Erythroblast (primary cell): ENCODE data around the gene MISP3.
"Not testable (repeated sequence)": the region's sequence is repeated elsewhere in the genome, so short reads cannot be mapped to it uniquely, and the experiment has no call there.

Experiments used
- DNase-seq, 2 experiments: peaks; one replicate each; lab custom pipeline; 2025; lab: John Stamatoyannopoulos, UW
- GATA1 ChIP-seq: IDR thresholded peaks from 2 replicates; pipeline ENCODE4 v1.6.1; 2011; ENCODE audit warnings: low read depth, mild to moderate bottlenecking, control low read depth, low read length, moderate library complexity
- POLR2A ChIP-seq: IDR thresholded peaks from 2 replicates; pipeline ENCODE4 v1.6.1; 2011; ENCODE audit warnings: mild to moderate bottlenecking, low read length

The MISP3 gene

DNA sequence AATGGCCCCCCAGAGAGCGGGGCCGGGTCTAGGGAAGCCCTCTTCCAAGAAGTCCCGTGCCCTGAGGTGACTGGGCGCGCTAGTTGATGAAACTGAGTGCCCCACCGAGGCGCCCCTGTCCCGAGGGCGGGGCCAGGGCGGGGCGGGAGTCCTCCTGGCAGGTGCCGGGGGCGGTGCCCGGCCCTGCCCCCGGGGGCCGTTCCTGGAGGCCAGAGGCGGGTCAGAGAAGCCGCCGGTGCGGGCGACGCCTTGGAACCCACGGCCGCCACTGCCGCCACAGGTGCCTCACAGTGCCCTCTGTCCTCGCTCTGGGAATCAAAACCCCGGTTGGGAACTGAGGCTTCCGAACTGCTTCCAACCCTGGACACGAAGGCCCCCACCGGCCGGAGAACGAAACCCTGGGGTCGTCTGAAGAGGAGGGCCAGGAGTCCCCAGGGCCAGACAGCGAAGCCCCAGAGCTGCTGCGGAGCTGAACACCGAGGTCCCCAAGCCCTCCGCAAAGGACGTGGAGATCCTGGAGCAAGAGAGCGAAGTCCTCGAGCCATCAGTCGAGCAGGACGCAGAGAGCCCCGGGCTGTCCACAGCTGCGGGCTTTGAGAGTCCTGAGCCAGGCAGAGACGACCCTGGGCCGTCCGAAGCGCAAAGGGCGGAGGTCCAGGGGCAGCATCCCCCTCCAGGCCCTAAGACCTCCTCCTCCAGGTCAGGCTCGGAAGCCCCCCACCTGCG, at the start of gene MISP3:
MISP3 (plus strand) TSS at position 252 of the 726 bp plus-strand sequence. CDS start 524 bp downstream, outside the sequence.
- peak; percentile 67 to 73 for DNase-seq
- TF ChIP-seq GATA1 (no peak), POLR2A (no peak)

DNA sequence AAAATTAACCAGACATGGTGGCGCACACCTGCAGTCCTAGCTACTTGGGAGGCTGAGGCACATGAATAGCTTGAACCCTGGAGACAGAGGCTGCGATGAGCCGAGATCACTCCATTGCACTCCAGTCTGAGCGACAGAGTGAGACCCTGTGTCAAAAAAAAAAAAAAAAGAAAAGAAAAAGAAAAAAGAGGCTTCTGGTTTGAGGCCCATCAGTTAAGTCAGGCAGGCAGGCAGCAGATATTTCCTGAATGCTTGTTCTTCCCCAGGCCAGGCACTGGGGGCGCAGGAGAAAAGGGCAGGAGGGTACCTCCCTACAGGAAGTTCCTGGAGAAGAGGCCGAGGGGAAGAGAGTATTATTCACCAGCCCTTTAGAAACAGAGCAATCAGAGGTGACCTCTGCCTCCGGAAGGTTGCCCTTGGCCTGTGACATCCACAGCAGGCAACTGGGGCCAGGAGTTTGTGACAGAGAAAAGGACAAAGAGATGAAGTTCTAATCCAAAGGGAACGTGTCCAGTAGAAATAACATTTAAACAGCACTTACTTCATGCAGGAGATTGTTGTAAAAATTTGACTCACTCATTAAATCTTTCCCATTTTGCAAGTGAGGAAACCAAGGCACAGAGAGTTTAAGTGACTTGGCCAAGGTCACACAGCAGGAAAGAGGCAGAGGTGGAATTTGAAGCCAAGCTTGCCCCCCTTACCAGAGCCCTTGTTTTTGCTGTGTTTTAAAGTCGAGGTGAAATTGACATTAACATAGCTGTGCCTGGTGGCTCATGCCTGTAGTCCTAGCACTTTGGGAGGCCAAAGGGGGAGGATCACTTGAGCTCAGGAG, 49.0 kb upstream of the MISP3 start:
- peak; percentile 64 to 77 for DNase-seq
- no peak for TF ChIP-seq POLR2A
- peak; percentile 34 for TF ChIP-seq GATA1

GRCh38 chr19:14026652-14027192, 45.9 kb upstream of the MISP3 start:
- DNase-seq, result not testable (repeated sequence)

- DNase-seq, result peak in 1 of 2 experiments; percentile 18
- no peak for TF ChIP-seq POLR2A
- TF ChIP-seq GATA1, result no peak
Observed at GRCh38 chr19:14027856-14028450, 44.6 kb upstream of the MISP3 start, which contains the start of gene RLN3. RLN3 (plus strand) TSS chr19:14028148; CDS start chr19:14028205, 57 bp downstream.

GRCh38 chr19:14028901-14029300, 43.7 kb upstream of the MISP3 start:
- DNase-seq, result no peak
- TF ChIP-seq GATA1, result no peak
- no peak for TF ChIP-seq POLR2A

- TF ChIP-seq POLR2A, result no peak
- no peak for TF ChIP-seq GATA1
- no peak for DNase-seq
Observed at GRCh38 chr19:14030997-14031718, 41.4 kb upstream of the MISP3 start.

- peak; percentile 68 to 75 for DNase-seq
- TF ChIP-seq POLR2A, result peak; percentile 38
- no peak for TF ChIP-seq GATA1
Observed at GRCh38 chr19:14031719-14032480, 40.7 kb upstream of the MISP3 start, which contains the start of gene IL27RA. IL27RA (plus strand) TSS chr19:14031762; CDS start chr19:14031873, 111 bp downstream.

DNA sequence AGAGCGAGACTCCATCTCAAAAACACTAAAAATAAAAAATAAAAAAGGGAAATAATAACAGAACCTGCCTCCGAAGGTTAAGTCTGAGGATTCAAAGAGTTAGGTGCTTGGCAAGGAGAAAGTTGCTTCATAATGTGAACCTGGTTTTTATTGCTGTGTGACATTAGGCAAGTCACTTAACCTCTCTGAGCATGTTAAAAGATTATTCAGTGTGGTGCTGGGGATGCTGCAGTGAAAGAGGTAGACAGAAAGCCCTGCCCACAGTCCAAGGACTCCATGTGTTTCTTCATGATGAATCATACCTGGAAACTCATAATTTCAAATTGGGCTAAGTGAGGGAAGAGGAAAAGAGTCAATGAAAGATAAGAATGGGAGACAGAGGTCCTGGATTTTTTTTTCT, 38.6 kb upstream of the MISP3 start:
- TF ChIP-seq GATA1, result no peak
- TF ChIP-seq POLR2A, result no peak
- no peak for DNase-seq

GRCh38 chr19:14035159-14035558, 37.4 kb upstream of the MISP3 start:
- DNase-seq, result not testable (repeated sequence)

DNA sequence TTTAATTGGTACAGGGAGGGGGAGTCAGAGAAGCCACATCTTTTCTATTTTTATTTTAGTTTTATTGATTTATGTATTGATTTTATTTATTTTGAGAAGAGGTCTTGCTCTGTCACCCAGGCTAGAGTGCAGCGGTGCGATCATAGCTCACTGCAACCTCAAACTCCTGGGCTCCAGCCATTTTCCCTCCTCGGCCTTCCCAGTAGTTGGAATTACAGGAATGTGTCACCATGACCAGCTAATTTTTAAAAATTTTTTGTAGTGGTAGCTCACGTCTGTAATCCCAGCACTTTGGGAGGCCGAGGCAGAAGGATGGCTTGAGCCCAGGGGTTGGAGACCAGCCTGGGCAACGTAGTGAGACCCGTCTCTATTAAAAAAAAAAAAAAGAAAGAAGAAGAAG, 36.9 kb upstream of the MISP3 start:
- DNase-seq, result no peak
- TF ChIP-seq GATA1 (no peak), POLR2A (no peak)

DNA sequence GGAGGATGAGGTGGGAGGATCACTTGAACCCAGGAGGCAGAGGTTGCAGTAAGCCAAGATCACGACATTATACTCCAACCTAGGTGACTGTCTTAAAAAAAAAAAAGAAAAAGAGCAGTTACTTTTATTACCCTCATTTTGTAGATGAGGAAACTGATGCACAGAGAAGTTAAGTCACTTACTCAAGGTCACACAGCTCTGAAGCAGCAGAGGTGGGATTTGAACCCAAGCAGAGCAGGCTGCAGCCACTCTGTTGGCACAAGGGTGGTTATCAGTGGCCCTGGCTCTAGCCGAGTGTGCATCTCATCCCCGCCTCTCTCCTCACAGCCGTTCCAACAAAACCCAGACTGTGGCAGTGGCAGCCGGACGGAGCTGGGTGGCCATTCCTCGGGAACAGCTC, 33.4 kb upstream of the MISP3 start:
- DNase-seq, result no peak
- TF ChIP-seq GATA1, result no peak
- no peak for TF ChIP-seq POLR2A

GRCh38 chr19:14042659-14043608, 29.7 kb upstream of the MISP3 start:
- DNase-seq, result peak; percentile 86 to 88

DNA sequence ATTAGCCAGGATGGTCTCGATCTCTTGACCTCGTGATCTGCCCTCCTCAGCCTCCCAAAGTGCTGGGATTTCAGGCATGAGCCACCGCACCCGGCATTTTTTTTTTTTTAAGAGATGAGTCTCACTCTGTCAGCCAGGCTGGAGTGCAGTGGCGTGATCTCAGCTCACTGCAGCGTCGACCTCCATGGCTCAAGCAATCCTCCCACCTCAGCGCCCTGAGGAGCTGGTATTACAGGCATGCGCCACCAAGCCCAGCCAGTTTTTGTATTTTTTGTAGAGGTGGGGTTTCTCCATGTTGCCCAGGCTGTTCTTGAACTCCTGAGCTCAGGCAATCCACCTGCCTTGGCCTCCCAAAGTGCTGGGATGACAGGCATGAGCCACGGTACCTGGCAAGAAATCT, 24.7 kb upstream of the MISP3 start:
- not testable (repeated sequence) for DNase-seq
